Measurements from ENCODE around the gene UNC5CL. TPM values are rescaled to one million over a fixed set of nuclear protein-coding genes. Genes with fewer than 3 reads are reported as not detected.

The UNC5CL gene
- total RNA-seq, 2 donors from 2014 or later = 0.46 to 1.6 TPM

DNA sequence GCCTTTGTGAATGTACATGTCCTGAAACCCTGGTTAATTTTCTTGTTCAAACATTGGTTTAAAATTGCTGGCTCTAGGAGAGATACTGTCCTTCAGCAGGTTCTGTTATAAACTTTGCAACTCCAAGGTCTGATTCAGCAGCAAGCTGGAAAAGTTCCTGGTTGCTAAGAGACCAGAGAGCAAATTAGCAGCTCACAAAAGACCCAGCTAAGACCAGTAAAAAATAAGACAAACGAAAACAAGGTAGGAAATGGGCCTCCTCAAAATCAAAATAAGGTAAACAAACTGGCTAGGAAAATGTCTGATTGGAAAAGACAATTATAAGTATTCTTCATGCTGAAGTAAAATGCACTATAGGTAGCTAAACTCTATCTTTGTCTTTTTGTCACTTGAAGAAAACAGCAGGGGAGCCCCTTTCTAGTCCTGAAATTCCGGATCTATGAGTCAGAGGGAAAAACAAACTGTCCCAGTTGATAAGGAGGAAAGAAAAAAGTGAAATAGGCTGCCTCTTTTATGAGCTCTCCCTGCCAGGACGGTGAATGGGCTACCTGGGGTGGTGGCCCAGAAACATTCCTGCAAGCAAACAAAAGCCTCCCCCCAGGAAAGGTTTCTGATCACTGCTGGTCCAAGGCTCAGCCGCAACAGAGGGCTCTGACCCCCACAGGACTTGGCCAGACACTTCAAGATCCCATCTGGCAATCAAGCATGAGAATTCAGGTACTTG lies 41.6 kb downstream of the UNC5CL start:
- DNase-seq (ENCODE audit: low spot score) = peak; percentile 34

DNA sequence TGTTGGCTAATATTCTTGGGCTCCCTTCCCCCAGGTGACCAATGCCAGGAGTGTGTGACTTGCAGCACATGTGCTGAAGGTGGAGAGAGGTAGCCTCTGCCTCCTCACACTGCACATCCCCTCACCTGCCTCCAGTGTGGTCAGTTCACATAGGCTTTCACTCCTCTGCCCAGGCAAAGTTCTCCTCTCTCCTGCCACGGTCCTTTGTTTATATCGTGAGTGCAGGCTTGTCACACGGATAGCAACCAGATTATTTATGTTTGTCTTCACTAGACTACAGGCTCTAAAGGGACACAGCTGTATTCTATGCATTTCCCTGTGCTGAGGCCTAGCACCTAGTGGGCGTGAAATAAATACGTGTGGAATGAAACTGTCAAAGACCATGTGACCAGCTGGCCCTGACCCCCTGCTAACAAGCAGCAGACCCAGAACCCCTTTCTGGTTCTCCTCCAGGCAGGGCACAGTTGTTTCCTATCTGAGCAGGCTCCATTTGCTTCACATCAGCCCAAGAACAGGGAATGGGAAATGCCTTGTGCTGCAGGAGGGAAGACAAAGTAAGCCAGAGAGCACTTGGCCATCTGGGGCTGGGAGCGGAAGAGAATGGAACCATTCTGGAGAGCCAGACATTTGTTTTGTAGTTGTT lies 42.3 kb downstream of the UNC5CL start:
- WGBS = 13% methylated on average over 6 of the region's 6 CpGs

More for the DNA sequence above, 41.6 kb downstream of the UNC5CL start:
- peaks cover 10% of the 10 kb centered on the region for H3K4me1 ChIP-seq (replicated peaks)
- 21% methylated on average over 4 of the region's 4 CpGs for WGBS
- no peaks in the 10 kb centered on the region for H3K9me3 ChIP-seq
- H3K36me3 ChIP-seq = no peaks in the 10 kb centered on the region
- intact Hi-C loops (cut with DNase I) = no loop called here
- peak overlapping the region; percentile 51 to 69 for H3K27ac ChIP-seq
- H3K4me3 ChIP-seq = no peak overlapping the region
- TF ChIP-seq, protein P1, sequence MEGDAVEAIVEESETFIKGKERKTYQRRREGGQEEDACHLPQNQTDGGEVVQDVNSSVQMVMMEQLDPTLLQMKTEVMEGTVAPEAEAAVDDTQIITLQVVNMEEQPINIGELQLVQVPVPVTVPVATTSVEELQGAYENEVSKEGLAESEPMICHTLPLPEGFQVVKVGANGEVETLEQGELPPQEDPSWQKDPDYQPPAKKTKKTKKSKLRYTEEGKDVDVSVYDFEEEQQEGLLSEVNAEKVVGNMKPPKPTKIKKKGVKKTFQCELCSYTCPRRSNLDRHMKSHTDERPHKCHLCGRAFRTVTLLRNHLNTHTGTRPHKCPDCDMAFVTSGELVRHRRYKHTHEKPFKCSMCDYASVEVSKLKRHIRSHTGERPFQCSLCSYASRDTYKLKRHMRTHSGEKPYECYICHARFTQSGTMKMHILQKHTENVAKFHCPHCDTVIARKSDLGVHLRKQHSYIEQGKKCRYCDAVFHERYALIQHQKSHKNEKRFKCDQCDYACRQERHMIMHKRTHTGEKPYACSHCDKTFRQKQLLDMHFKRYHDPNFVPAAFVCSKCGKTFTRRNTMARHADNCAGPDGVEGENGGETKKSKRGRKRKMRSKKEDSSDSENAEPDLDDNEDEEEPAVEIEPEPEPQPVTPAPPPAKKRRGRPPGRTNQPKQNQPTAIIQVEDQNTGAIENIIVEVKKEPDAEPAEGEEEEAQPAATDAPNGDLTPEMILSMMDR (IDR thresholded peaks at IDR 0.05) = no peak
- TF ChIP-seq POLR2AphosphoS5 (IDR thresholded peaks at IDR 0.05) = peak; percentile 25
- no peaks in the 10 kb centered on the region for H3K27me3 ChIP-seq (replicated peaks; ENCODE audit: insufficient read depth)

DNA sequence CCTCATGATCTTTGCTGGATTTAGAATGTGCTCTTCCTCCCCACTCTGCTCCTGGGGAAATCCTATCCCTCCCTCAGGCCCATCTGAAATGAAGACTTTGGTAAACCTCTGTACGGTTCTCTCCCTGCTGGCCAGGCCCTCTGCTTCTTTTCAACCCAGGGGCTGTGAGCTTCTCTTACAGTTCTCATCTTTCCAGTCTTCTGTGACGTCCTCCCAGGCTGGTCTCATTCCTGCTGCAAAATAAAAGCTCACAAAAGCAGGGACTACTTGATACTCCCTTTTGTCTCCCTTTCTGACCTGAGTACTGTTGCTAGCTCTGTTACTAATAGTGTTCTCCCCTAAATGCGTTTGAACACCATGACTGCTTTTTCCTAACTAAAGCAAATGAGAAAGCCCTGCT lies 46.3 kb downstream of the UNC5CL start:
- Histone ChIP-seq H3K4me1 (replicated peaks) (peaks cover 10% of the 10 kb centered on the region), H3K4me3 (no peak overlapping the region), H3K36me3 (no peaks in the 10 kb centered on the region), H3K9me3 (no peaks in the 10 kb centered on the region), H3K27me3 (replicated peaks; ENCODE audit: insufficient read depth) (no peaks in the 10 kb centered on the region), H3K27ac (no peak overlapping the region)
- TF ChIP-seq, protein P1 (IDR thresholded peaks at IDR 0.05) = no peak
- no peak for TF ChIP-seq POLR2AphosphoS5 (IDR thresholded peaks at IDR 0.05)
- TF ChIP-seq POLR2A (IDR thresholded peaks at IDR 0.05) = no peak
- intact Hi-C loops (cut with DNase I) = no loop called here
- 83% methylated on average over 3 of the region's 3 CpGs for WGBS
- DNase-seq (ENCODE audit: low spot score) = no peak

More for the DNA sequence above, 42.3 kb downstream of the UNC5CL start:
- Histone ChIP-seq H3K27ac (peak overlapping the region; percentile 51 to 69), H3K36me3 (no peaks in the 10 kb centered on the region), H3K4me3 (no peak overlapping the region), H3K27me3 (replicated peaks; ENCODE audit: insufficient read depth) (no peaks in the 10 kb centered on the region), H3K9me3 (no peaks in the 10 kb centered on the region), H3K4me1 (replicated peaks) (peaks cover 10% of the 10 kb centered on the region)
- peak; percentile 21 for DNase-seq (ENCODE audit: low spot score)
- TF ChIP-seq, protein P1 (IDR thresholded peaks at IDR 0.05) = no peak
- peak; percentile 11 for TF ChIP-seq POLR2AphosphoS5 (IDR thresholded peaks at IDR 0.05)
- no peak for TF ChIP-seq POLR2A (IDR thresholded peaks at IDR 0.05)
- intact Hi-C loops (cut with DNase I) = no loop called here

DNA sequence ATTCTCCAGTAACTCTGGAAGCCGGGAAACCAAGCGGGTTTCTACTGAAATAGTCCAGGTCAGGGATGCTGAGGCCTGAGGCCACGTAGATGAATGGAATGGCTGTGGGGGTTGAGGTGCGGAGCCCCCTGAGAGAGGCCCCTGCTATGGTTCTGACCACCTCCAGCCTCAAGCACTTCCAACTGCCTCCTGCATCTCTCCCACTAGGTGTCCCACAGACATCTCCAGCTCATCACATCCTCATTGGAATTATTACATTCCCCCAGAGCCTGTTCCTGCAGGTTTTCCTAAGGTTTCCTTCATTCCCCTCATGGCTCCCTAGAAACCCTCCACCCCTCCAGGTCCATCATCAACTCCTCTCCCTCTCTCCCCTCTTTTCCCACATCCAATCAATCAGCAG lies 48.7 kb downstream of the UNC5CL start:
- H3K36me3 ChIP-seq = no peaks in the 10 kb centered on the region
- 92% methylated on average over 4 of the region's 4 CpGs for WGBS
- intact Hi-C loops (cut with DNase I) = no loop called here
- H3K4me1 ChIP-seq (replicated peaks) = no peaks in the 10 kb centered on the region
- no peak overlapping the region for H3K4me3 ChIP-seq
- no peak overlapping the region for H3K27ac ChIP-seq
- no peaks in the 10 kb centered on the region for H3K9me3 ChIP-seq
- TF ChIP-seq POLR2A (IDR thresholded peaks at IDR 0.05) = no peak
- TF ChIP-seq, protein P1 (IDR thresholded peaks at IDR 0.05) = no peak
- TF ChIP-seq POLR2AphosphoS5 (IDR thresholded peaks at IDR 0.05) = no peak
- H3K27me3 ChIP-seq (replicated peaks; ENCODE audit: insufficient read depth) = no peaks in the 10 kb centered on the region
- DNase-seq (ENCODE audit: low spot score) = no peak
